Subcutaneous adipose tissue (tissue), 4 donors: ENCODE measurements around the gene TRMT61A. TPM values are rescaled to one million over a fixed set of nuclear protein-coding genes. Genes with fewer than 3 reads are reported as not detected.

Source experiments
- total RNA-seq, 4 donors: library from RNA; depleted of rRNA; stranded (reverse); fragments of >200 nt; gene quantifications; one replicate each; pipeline ENCODE4 v1.1.0, GENCODE V29; 2016
- TF ChIP-seq, protein P1 (sequence below): fragments of 450-650 bp; IDR thresholded peaks from one replicate; pipeline ENCODE4 v1.5.1; 2016; ENCODE audit warnings: low read depth, mild to moderate bottlenecking, control low read depth, antibody characterized with exemption, moderate library complexity

TRMT61A gene
- total RNA-seq, 4 donors from 2014 or later: 3.1 to 13.9 (median 9.9) TPM

- TF ChIP-seq, protein P1, sequence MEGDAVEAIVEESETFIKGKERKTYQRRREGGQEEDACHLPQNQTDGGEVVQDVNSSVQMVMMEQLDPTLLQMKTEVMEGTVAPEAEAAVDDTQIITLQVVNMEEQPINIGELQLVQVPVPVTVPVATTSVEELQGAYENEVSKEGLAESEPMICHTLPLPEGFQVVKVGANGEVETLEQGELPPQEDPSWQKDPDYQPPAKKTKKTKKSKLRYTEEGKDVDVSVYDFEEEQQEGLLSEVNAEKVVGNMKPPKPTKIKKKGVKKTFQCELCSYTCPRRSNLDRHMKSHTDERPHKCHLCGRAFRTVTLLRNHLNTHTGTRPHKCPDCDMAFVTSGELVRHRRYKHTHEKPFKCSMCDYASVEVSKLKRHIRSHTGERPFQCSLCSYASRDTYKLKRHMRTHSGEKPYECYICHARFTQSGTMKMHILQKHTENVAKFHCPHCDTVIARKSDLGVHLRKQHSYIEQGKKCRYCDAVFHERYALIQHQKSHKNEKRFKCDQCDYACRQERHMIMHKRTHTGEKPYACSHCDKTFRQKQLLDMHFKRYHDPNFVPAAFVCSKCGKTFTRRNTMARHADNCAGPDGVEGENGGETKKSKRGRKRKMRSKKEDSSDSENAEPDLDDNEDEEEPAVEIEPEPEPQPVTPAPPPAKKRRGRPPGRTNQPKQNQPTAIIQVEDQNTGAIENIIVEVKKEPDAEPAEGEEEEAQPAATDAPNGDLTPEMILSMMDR: no peak
Observed at GRCh38 chr14:103491691-103492090, 37.3 kb upstream of the TRMT61A start.

GRCh38 chr14:103492156-103492925 is 36.7 kb upstream of the TRMT61A start:
- TF ChIP-seq, protein P1: no peak

DNA sequence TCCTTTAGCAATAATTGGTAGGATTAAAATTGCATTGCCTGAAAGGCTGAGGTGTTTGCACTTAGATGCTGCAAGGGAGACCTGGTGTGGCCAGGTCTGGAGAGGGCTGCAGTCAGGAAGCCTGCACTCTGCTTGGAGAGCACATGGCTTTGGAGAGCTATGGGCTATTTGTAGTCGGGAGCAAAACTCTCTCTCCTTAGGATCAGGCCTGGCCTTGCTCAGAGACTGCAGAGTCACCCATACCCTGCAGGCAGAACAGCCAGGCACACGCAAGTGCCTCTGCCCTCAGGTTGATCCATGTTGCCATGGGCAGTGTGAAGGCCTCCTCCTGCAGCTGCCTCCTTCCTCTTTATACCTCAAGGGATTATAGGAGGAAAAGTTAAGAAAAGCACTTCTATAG is 33.1 kb upstream of the TRMT61A start:
- TF ChIP-seq, protein P1: no peak

DNA sequence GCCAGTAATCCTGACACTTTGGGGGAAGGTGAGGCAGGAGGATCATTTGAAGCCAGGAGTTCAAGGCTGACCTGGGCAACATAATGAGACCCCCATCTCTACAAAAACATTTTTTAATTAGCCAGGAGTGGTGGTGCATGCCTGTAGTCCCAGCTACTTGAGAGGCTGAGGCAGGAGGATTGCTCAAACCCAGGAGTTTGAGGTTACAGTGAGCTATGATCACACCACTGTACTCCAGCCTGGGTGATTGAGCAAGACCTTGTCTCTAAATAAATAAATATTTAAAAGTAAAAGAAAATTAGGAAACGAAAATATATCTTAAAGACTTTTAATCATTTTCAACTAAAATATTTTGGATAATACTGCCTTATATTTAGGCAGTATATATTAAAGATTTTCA is 32.2 kb upstream of the TRMT61A start:
- TF ChIP-seq, protein P1: no peak

DNA sequence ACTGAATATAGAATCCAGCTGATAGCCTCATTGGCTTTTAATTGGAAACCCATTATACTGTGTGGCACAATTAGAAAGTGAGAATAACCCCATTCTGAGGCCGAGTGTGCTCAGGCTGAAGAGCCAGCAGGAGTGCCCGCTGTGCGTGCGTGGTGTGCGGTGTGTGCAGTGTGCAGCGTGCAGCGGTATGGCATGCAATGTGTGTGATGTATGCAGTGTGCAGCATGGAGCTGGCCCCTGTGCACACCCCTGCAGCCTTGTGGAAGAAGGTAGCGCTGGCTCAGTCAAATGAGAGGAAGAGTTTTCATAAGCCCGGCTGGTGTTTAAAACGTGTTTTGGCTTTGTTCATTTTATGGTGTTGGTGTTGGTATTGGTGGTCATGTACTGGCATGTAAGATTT is 29.3 kb upstream of the TRMT61A start:
- TF ChIP-seq, protein P1: no peak

DNA sequence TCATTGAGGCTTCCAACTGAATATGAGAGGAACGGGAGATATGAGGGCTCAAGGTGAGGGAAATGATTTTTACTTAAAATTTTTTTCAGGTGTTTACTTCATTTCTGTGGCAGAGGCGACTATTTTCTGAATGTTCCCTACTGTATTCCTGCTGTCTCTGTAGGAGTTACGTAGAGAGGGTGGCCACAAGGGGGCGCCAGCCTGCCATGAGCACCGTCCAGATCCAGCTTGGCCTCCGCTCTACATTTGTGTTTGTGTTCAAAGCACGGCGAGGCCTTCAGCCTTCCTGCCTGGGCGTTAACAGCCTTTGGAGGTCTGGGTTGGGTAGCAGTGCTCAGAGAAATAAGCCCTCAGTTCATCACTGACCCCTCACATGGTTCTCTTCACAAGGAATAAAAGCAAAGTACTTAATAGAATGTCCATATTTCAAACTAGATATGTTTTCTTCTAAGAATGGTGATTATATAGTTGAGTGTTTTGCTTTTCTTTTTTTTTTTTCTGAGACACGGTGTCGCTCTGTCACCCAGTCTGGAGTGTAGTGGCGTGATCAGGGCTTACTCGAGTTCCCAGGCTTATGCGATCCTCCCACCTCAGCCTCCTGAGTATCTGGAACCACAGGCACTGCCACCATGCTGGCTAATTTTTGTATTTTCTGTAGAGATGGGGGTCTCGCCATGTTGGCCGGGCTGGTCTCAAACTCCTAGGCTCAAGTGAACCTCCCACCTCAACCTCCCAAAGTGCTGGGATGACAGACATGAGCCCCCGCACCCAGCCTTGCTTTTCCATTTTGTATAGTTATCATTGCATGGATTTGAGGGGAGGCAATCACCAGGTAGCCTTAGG is 28.6 kb upstream of the TRMT61A start:
- TF ChIP-seq, protein P1: no peak
